Heart right ventricle (tissue), 16 donors: ENCODE results near the gene MDP1. TPM values are rescaled to one million over a fixed set of nuclear protein-coding genes. Genes with fewer than 3 reads are reported as not detected.

Experiments
- ATAC-seq, 8 donors: fragments of 200-7000 bp; cut with Tn5 transposase; one replicate each; pipeline ENCODE4 v1.9.1; 2020; ENCODE audit warnings: mild to moderate bottlenecking in 8 of 8, moderate library complexity in 8 of 8, moderate number of reproducible peaks in 1 of 8
- DNase-seq, 2 donors: peaks; one replicate each; pipeline ENCODE4 v3.0.0-alpha.2; 2020
- H3K27ac ChIP-seq, 10 donors: fragments of 200-600 bp; sonication (generic) in 2 of 10; one replicate each; pipeline versions ENCODE4 v1.5.0 to v1.8.0; 2020 to 2022; ENCODE audit warnings: mild to moderate bottlenecking in 3 of 10
- H3K27me3 ChIP-seq, 7 donors: fragments of 200-600 bp; one replicate each; pipeline ENCODE4 v1.8.0; 2021 to 2022; ENCODE audit warnings: mild to moderate bottlenecking in 2 of 7
- H3K36me3 ChIP-seq, 9 donors: fragments of 200-600 bp; sonication (generic) in 1 of 9; one replicate each; pipeline versions ENCODE4 v1.5.0 to v1.8.0; 2020 to 2022; ENCODE audit warnings: mild to moderate bottlenecking in 2 of 9
- H3K4me1 ChIP-seq, 9 donors: fragments of 200-600 bp; sonication (generic) in 1 of 9; one replicate each; pipeline versions ENCODE4 v1.5.0 to v1.8.0; 2020 to 2022; ENCODE audit warnings: mild to moderate bottlenecking in 4 of 9
- H3K4me3 ChIP-seq, 10 donors: fragments of 200-600 bp; sonication (generic) in 2 of 10; one replicate each; pipeline versions ENCODE4 v1.5.0 to v1.8.0; 2020 to 2022; ENCODE audit warnings: mild to moderate bottlenecking in 7 of 10, moderate library complexity in 2 of 10
- H3K9me3 ChIP-seq, 11 donors: fragments of 200-600 bp in 10 of 11; sonication (generic) in 2 of 11; one replicate each; pipeline versions ENCODE4 v1.5.0 to v1.8.0; 2013 to 2022; ENCODE audit warnings: mild to moderate bottlenecking in 2 of 11, control low read depth in 1 of 11, moderate library complexity in 1 of 11
- CTCF ChIP-seq, 9 donors: fragments of 200-600 bp; sonication (generic) in 2 of 9; IDR thresholded peaks; one replicate each; pipeline versions ENCODE4 v1.5.0 to v1.8.0; 2021 to 2022; ENCODE audit warnings: antibody characterized with exemption in 9 of 9, mild to moderate bottlenecking in 5 of 9, moderate library complexity in 1 of 9
- WGBS, 2 donors: extraction: QIAGEN DNeasy Blood & Tissue Kit; methylation state at CpG; one replicate each; pipeline ENCODE4 v1.1.7; 2013; ENCODE audit warnings: inconsistent platforms in 1 of 2; 5-methylcytosine and 5-hydroxymethylcytosine counted together
- intact Hi-C, 10 donors: fragments of 100-400 bp; cut with DNase I; formaldehyde crosslinking; loops; one replicate each; pipeline versions ENCODE4 v1.11.1 to v1.14.2; 2022
- polyA plus RNA-seq, 2 donors: library from polyadenylated mRNA; stranded (reverse); fragments of 200-250 nt; gene quantifications; one replicate each; pipeline ENCODE4 v1.2.3, GENCODE V29; 2013
- total RNA-seq, 10 donors: library from RNA; stranded (reverse); fragmentation: NEBNext Ultra II Directional in 3 of 10; extraction: Animal tissue kit (Norgen Biotek cat#: 25700) in 3 of 10; gene quantifications; one replicate each; pipeline versions ENCODE4 v1.2.1 to v1.2.4, GENCODE V29; 2021 to 2023
- donor health status: Arrhythmogenic right ventricular cardiomyopathy.
- donor health status: ischemic (EF 13 %, LVEDD 7.1; RV severe dilation, severe dysfunction).
- donor health status: healthy with polysubstance abuse.
- donor health status: DM: no; HTN: yes; CAD: no.
- donor health status: DM: no; HTN: no; CAD: no.
- donor health status: ischemic (EF 25% LVEDD 6.9; RV normal size, moderate dysfunction).
- donor health status: ischemic (EF 25% LVEDD 5.7; RV mildly dilated, moderate dysfunction).
- donor health status: healthy.
- donor health status: DM: yes; HTN: yes; CAD: no.
- donor health status: Ischemic cardiomyopathy.
- donor health status: ischemic (EF 35%, LVEDD 5.7; RV mildly dilated, moderate dysfunction).
- donor health status: nonischemic (EF 11% LVEDD 7.7; RV severe dilation, severe dysfunction).
- donor health status: DM: yes; HTN: yes; CAD: no.
- donor health status: PGD.
- donor health status: ischemic (EF 29% LVEDD 5.4; RV normal size, mild dysfunction).
- donor health status: nonischemic (EF 23%, LVEDD 6.1; RV moderate dilation, normal function).

The MDP1 gene
- total and polyA plus RNA-seq, 12 donors: 13.9 to 23.5 (median 19.2) TPM

GRCh38 chr14:24253936-24254335 is 38.1 kb upstream of the MDP1 start:
- ATAC-seq (no peak), DNase-seq (no peak)
- 83 to 90% methylated on average over 7 of the region's 7 CpGs for WGBS, 2 donors
- no peak for TF ChIP-seq CTCF (IDR thresholded peaks at IDR 0.05)
- H3K27me3 ChIP-seq: no peaks in the 10 kb centered on the region
- no peak overlapping the region for H3K4me3 ChIP-seq
- H3K9me3 ChIP-seq: no peaks in the 10 kb centered on the region
- H3K36me3 ChIP-seq: peaks cover 0 to 18% (median 0%) of the 10 kb centered on the region in 9 donors
- peaks cover 0 to 9% (median 0%) of the 10 kb centered on the region in 9 donors for H3K4me1 ChIP-seq
- intact Hi-C loops: no loop called here
- no peak overlapping the region for H3K27ac ChIP-seq

- no peaks in the 10 kb centered on the region for H3K27me3 ChIP-seq
- H3K4me3 ChIP-seq: no peak overlapping the region
- WGBS, 2 donors: 81 to 83% methylated on average over 11 of the region's 11 CpGs
- peaks cover 0 to 18% (median 0%) of the 10 kb centered on the region in 9 donors for H3K36me3 ChIP-seq
- H3K27ac ChIP-seq: no peak overlapping the region
- ATAC-seq (no peak), DNase-seq (no peak)
- peaks cover 0 to 9% (median 0%) of the 10 kb centered on the region in 9 donors for H3K4me1 ChIP-seq
- no peak for TF ChIP-seq CTCF (IDR thresholded peaks at IDR 0.05)
- H3K9me3 ChIP-seq: no peaks in the 10 kb centered on the region
- intact Hi-C loops: no loop called here
These were observed 36.6 kb upstream of the MDP1 start for GRCh38 chr14:24252289-24253124.

GRCh38 chr14:24251880-24252288 is 36.0 kb upstream of the MDP1 start:
- no peak overlapping the region for H3K27ac ChIP-seq
- no peaks in the 10 kb centered on the region for H3K9me3 ChIP-seq
- H3K27me3 ChIP-seq: no peaks in the 10 kb centered on the region
- no peak overlapping the region for H3K4me3 ChIP-seq
- no peak for ATAC-seq
- 66 to 80% methylated on average over 1 of the region's 1 CpG for WGBS, 2 donors
- DNase-seq: no peak
- peaks cover 0 to 18% (median 0%) of the 10 kb centered on the region in 9 donors for H3K36me3 ChIP-seq
- intact Hi-C loops: no loop called here
- no peak for TF ChIP-seq CTCF (IDR thresholded peaks at IDR 0.05)
- H3K4me1 ChIP-seq: peaks cover 0 to 12% (median 0%) of the 10 kb centered on the region in 9 donors

- H3K4me1 ChIP-seq: peaks cover 0 to 20% (median 0%) of the 10 kb centered on the region in 9 donors
- no peak for TF ChIP-seq CTCF (IDR thresholded peaks at IDR 0.05)
- no peaks in the 10 kb centered on the region for H3K27me3 ChIP-seq
- no peaks in the 10 kb centered on the region for H3K9me3 ChIP-seq
- H3K36me3 ChIP-seq: peaks cover 0 to 18% (median 0%) of the 10 kb centered on the region in 9 donors
- intact Hi-C loops: no loop called here
- H3K4me3 ChIP-seq: no peak overlapping the region
- 68 to 70% methylated on average over 4 of the region's 4 CpGs for WGBS, 2 donors
- ATAC-seq: no peak
- H3K27ac ChIP-seq: no peak overlapping the region
- no peak for DNase-seq
These were observed 34.5 kb upstream of the MDP1 start for GRCh38 chr14:24250354-24250753.
